Esophagus squamous epithelium (tissue), 5 donors: ENCODE data around the gene AMZ2. TPM values are rescaled to one million over a fixed set of nuclear protein-coding genes. Genes with fewer than 3 reads are reported as not detected.
A peak's percentile ranks its signal among the peaks of the same experiment; 100 is the strongest.

Experiments used
- DNase-seq: peaks from one replicate; lab custom pipeline; 2025; lab: John Stamatoyannopoulos, UW
- H3K27ac ChIP-seq, 4 donors: fragments of 200-600 bp; sonication (generic); one replicate each; pipeline ENCODE4 v1.5.1; 2016 to 2019; ENCODE audit warnings: mild to moderate bottlenecking in 1 of 4
- H3K27me3 ChIP-seq, 4 donors: fragments of 200-600 bp; sonication (generic); 1 replicate in 3 of 4; 2 replicates in 1 of 4; pipeline versions ENCODE4 v1.5.1 to v1.6.0; 2017 to 2021; ENCODE audit warnings: antibody characterized with exemption in 1 of 4
- H3K36me3 ChIP-seq, 3 donors: fragments of 200-600 bp; sonication (generic); one replicate each; pipeline ENCODE4 v1.5.1; 2016 to 2019
- H3K4me1 ChIP-seq, 3 donors: fragments of 200-600 bp; sonication (generic); one replicate each; pipeline ENCODE4 v1.5.1; 2017 to 2019
- H3K4me3 ChIP-seq, 4 donors: fragments of 200-600 bp; sonication (generic); 1 replicate in 3 of 4; 2 replicates in 1 of 4; pipeline ENCODE4 v1.5.1; 2016 to 2019; ENCODE audit warnings: mild to moderate bottlenecking in 2 of 4, moderate library complexity in 1 of 4
- H3K9me3 ChIP-seq, 3 donors: fragments of 200-600 bp; sonication (generic); one replicate each; pipeline ENCODE4 v1.5.1; 2016 to 2019
- CTCF ChIP-seq, 6 experiments: fragments of 450-650 bp in 4 of 6; fragments of 200-600 bp in 2 of 6; sonication (generic) in 2 of 6; IDR thresholded peaks; one replicate each; pipeline ENCODE4 v1.5.1; 2016 to 2019; ENCODE audit warnings: antibody characterized with exemption in 6 of 6, mild to moderate bottlenecking in 4 of 6, moderate library complexity in 4 of 6
- POLR2A ChIP-seq, 4 donors: fragments of 450-650 bp; IDR thresholded peaks; one replicate each; pipeline ENCODE4 v1.6.1; 2017; ENCODE audit warnings: antibody characterized with exemption in 4 of 4, mild to moderate bottlenecking in 4 of 4, moderate library complexity in 3 of 4
- WGBS, 2 donors: methylation state at CpG; one replicate each; pipeline ENCODE4 v1.1.5; 2018; 5-methylcytosine and 5-hydroxymethylcytosine counted together
- intact Hi-C: fragments of 100-400 bp; cut with DNase I; formaldehyde crosslinking; loops from one replicate; pipeline ENCODE4 v1.15.0; 2022
- total RNA-seq, 4 donors: library from RNA; depleted of rRNA; stranded (reverse); fragments of >200 nt; gene quantifications; one replicate each; pipeline ENCODE4 v1.1.0, GENCODE V29; 2016
- donor health status: DM: yes; HTN: yes; CAD: no.

Gene AMZ2
- total RNA-seq, 4 donors from 2014 or later = 13.7 to 47.7 (median 35.1) TPM

GRCh38 chr17:68288375-68288774 is 40.5 kb downstream of the AMZ2 start:
- H3K36me3 ChIP-seq = no peaks in the 10 kb centered on the region
- DNase-seq = no peak
- 53 to 54% methylated on average over 5 of the region's 5 CpGs for WGBS, 2 donors
- TF ChIP-seq POLR2A (IDR thresholded peaks at IDR 0.05) = no peak
- no peak for TF ChIP-seq CTCF (IDR thresholded peaks at IDR 0.05)
- peaks cover 26 to 56% (median 32%) of the 10 kb centered on the region in 3 donors for H3K4me1 ChIP-seq
- intact Hi-C loops = no loop called here
- H3K9me3 ChIP-seq = no peaks in the 10 kb centered on the region
- H3K27ac ChIP-seq = peak overlapping the region; percentile 15 to 93 (median 90)
- no peak overlapping the region for H3K4me3 ChIP-seq
- peaks cover 0 to 7% (median 0%) of the 10 kb centered on the region in 4 donors for H3K27me3 ChIP-seq

GRCh38 chr17:68288804-68289203 is 41.0 kb downstream of the AMZ2 start:
- Histone ChIP-seq H3K9me3 (no peaks in the 10 kb centered on the region), H3K4me3 (peak overlapping the region in 2 of 4 donors; percentile 68 to 86), H3K4me1 (peaks cover 26 to 56% (median 32%) of the 10 kb centered on the region in 3 donors), H3K27me3 (peaks cover 0 to 11% (median 0%) of the 10 kb centered on the region in 4 donors), H3K36me3 (no peaks in the 10 kb centered on the region), H3K27ac (peak overlapping the region; percentile 15 to 93 (median 90))
- intact Hi-C loops = no loop called here
- TF ChIP-seq CTCF (IDR thresholded peaks at IDR 0.05) (peak in 1 of 6 experiments; percentile 22), POLR2A (IDR thresholded peaks at IDR 0.05) (no peak)
- no peak for DNase-seq
- 59 to 60% methylated on average over 5 to 7 of the region's 7 CpGs for WGBS, 2 donors

- Histone ChIP-seq H3K4me1 (peaks cover 26 to 62% (median 32%) of the 10 kb centered on the region in 3 donors), H3K36me3 (no peaks in the 10 kb centered on the region), H3K27me3 (peaks cover 0 to 17% (median 0%) of the 10 kb centered on the region in 4 donors), H3K27ac (peak overlapping the region; percentile 82 to 93 (median 90)), H3K4me3 (peak overlapping the region; percentile 68 to 90 (median 87)), H3K9me3 (no peaks in the 10 kb centered on the region)
- WGBS, 2 donors = 33 to 47% methylated on average over 7 of the region's 7 CpGs
- intact Hi-C loops = no loop called here
- TF ChIP-seq CTCF (IDR thresholded peaks at IDR 0.05) = no peak
- no peak for TF ChIP-seq POLR2A (IDR thresholded peaks at IDR 0.05)
- no peak for DNase-seq
Measured at GRCh38 chr17:68289473-68289872, 41.6 kb downstream of the AMZ2 start.

- Histone ChIP-seq H3K27ac (peak overlapping the region; percentile 82 to 93 (median 90)), H3K4me1 (peaks cover 26 to 67% (median 32%) of the 10 kb centered on the region in 3 donors), H3K9me3 (no peaks in the 10 kb centered on the region), H3K36me3 (no peaks in the 10 kb centered on the region), H3K27me3 (peaks cover 0 to 22% (median 0%) of the 10 kb centered on the region in 4 donors), H3K4me3 (peak overlapping the region; percentile 68 to 90 (median 87))
- WGBS, 2 donors = 7 to 16% methylated on average over 9 of the region's 9 CpGs
- TF ChIP-seq POLR2A (IDR thresholded peaks at IDR 0.05) = no peak
- TF ChIP-seq CTCF (IDR thresholded peaks at IDR 0.05) = no peak
- intact Hi-C loops = no loop called here
- DNase-seq = no peak
Measured at GRCh38 chr17:68289936-68290267, 42.1 kb downstream of the AMZ2 start.

GRCh38 chr17:68290268-68290954 is 42.6 kb downstream of the AMZ2 start:
- Histone ChIP-seq H3K27me3 (peaks cover 0 to 26% (median 0%) of the 10 kb centered on the region in 4 donors), H3K4me1 (peaks cover 26 to 70% (median 32%) of the 10 kb centered on the region in 3 donors), H3K9me3 (no peaks in the 10 kb centered on the region), H3K4me3 (peak overlapping the region; percentile 68 to 90 (median 87)), H3K36me3 (no peaks in the 10 kb centered on the region), H3K27ac (peak overlapping the region; percentile 82 to 93 (median 90))
- WGBS, 2 donors = 1 to 5% methylated on average over 2 to 9 of the region's 50 CpGs
- TF ChIP-seq POLR2A (IDR thresholded peaks at IDR 0.05) = peak in 1 of 4 donors; percentile 26
- TF ChIP-seq CTCF (IDR thresholded peaks at IDR 0.05) = no peak
- DNase-seq = no peak
- intact Hi-C loops = no loop called here
